Measurements from ENCODE around the gene ANKS6.

GRCh38 chr9:98772364-98773155, 23.8 kb downstream of the ANKS6 start:
- TF ChIP-seq, protein P1, sequence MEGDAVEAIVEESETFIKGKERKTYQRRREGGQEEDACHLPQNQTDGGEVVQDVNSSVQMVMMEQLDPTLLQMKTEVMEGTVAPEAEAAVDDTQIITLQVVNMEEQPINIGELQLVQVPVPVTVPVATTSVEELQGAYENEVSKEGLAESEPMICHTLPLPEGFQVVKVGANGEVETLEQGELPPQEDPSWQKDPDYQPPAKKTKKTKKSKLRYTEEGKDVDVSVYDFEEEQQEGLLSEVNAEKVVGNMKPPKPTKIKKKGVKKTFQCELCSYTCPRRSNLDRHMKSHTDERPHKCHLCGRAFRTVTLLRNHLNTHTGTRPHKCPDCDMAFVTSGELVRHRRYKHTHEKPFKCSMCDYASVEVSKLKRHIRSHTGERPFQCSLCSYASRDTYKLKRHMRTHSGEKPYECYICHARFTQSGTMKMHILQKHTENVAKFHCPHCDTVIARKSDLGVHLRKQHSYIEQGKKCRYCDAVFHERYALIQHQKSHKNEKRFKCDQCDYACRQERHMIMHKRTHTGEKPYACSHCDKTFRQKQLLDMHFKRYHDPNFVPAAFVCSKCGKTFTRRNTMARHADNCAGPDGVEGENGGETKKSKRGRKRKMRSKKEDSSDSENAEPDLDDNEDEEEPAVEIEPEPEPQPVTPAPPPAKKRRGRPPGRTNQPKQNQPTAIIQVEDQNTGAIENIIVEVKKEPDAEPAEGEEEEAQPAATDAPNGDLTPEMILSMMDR (IDR thresholded peaks at IDR 0.05): no peak
- TF ChIP-seq POLR2AphosphoS5 (IDR thresholded peaks at IDR 0.05) (no peak), POLR2A (IDR thresholded peaks at IDR 0.05) (no peak)

All from breast epithelium (tissue), 3 donors.